ENCODE data around the gene ZNF324B.

DNA sequence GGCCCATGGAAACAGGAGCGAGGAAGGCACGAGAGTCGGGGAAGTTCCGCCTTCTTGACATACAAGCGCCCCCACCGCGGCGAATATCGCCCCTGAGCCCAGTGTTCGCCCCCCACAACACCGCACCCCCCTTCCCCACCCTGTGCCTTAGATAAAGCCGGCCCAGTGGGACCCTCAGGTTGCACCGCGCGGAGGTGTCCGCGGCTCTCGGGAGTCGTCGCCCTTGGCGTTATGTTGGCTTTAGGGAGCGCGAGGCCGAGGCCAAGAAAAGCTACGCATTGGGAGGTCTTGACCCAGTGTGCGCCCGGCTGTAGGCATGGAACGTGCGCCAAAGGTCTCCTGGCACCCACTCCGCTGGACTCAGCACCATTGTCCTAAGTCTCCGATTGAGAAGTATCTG lies 10.9 kb upstream of the ZNF324B start:
- TF ChIP-seq POLR2A (IDR thresholded peaks at IDR 0.05; ENCODE audit: low read depth, low read length) (no peak), PAX5 (IDR thresholded peaks at IDR 0.05; ENCODE audit: insufficient read depth, low read length, severe bottlenecking) (no peak)

All from GM12891 (cell line).